Measurements from ENCODE around the gene NDST1.

Gene NDST1

DNA sequence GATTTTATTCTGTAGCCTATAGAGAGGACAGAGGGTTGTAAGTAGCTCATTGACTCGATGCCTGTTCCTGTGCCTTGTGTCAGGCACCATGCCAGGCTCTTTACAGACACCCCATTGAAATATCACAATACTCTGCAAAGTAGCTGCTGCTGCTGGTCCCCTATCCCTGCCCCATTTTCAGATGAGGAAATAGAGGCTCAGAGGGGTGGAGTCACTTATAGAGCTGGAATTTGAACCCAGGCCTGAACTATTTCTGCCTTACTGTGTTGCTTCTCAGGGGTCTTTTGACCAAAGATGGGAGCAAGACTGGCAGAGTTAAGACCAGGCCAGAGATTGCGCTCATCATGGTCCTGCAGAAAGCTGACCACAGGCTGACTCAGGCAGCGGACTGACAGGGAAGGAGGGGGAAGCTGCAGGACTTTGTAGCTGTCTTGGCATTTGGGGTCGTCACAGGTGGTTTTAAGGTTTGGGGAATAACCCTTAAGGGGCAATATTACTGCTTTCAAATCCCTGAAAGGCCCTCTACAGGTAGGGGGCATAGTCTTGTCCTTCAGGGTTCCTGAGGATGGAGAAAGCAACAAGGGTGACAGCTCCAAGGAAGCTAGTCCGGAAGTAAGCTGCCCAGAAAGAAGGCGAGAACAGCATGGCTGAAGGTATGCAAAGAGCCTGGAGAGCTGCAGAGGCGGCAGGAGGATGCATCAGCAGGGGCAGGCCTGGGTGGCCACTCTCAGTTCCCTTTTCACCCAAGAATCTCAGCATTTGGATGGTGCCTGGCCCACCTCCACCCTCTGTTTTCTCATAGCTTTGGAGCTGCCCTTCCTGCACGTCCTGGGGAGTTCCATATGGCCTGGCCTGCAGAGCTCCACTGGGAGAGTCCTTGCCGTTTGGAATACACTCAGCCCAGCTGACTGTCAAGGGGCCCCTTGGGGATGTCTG, 18.3 kb upstream of the NDST1 start:
- peak; percentile 72 for DNase-seq (ENCODE audit: low read depth)

DNA sequence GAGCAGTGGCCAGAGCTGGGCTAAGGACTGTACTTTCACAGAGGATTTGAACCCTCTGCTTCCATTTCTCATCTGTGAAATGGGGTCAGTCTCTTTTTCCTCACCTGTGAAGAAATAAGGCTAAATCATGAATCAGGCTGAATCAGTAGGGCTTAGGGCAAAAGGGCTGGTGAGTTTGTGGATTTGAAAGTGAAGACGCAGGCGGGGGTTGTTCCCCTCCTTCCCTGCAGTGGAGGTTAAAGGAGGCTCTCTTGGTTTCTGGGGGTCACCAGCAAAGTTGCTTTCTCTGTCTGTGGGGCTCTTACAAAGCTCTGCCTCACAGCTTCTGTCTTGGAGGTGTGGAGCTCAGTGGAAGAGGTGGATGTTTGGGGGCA, 17.6 kb upstream of the NDST1 start:
- DNase-seq (ENCODE audit: low read depth), result no peak

DNA sequence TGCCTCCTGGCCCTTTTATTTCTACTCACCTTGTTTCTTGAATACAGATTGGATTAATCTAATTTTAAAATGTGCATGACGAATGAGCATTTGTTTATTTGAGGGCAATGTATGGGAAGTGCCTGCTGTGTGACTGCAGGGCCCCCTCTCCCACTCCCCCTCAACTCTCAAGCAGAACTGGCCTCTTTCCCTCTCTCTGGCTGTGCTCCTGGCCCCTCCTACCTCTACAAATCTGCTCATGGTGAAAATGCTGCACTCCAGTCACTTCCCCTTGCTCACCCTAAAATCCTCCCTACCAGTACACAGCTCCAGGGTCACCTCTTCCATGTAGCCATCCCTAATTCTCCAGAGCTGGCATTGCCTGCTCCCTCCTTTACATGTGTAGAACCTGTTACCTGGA, 17.2 kb upstream of the NDST1 start:
- no peak for DNase-seq (ENCODE audit: low read depth)

DNA sequence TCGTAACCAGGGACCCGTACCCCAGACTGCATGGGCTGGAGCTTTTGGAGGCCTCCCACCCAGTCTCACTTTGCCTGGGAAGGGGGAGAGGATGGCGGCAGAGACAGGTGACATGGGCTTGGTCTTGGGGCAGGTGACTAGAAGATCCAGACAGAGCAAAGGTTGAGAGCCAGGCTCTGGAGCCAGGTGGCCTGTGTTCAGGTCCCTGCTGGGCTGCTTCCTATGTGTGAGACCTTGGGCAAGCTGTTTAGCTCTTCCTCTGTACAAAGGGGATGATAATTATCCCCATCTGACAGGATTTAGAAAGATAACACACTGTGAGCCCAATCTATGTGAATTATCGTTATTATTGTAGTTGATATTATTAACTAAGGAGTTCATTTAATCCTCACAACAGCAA, 16.1 kb upstream of the NDST1 start:
- no peak for DNase-seq (ENCODE audit: low read depth)

DNA sequence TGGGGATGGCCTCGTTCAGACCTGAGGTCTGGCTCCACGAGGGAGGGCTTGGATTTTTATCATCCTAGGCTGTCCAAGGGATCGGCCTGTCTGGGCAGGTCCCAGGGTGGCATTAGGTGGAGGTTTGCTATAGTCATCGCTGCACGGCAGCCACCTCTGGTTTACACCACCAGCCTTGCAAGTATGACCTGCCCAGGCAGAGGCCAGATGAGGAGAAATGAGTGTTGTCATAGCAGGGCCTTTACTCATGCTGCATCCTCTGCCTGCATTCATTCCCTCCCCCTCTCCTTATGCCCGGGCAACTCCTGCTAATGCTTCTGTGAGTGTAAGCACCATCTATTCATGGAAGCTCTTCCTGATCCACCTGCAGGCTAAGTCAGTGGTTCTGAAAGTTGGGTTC, 15.3 kb upstream of the NDST1 start:
- peak; percentile 86 for DNase-seq (ENCODE audit: low read depth)

DNA sequence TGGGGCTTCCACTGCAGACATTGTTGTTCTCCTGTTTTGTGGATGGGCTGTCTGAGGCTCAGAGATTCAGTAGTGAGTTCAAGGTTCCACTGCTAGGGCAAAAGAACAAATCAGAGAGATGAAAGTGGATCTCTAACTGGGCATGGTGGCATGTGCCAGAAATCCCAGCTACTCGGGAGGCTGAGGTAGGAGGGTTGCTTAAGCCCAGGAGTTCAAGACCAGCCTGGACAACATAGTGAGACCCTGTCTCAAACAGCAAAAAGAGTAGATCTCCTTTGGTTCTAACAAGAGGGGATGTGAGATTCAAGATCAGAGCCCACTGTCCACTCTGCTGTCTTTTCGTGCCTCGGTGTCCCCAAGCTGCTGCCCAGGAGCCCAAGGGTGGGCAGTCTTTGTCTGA, 11.8 kb upstream of the NDST1 start:
- no peak for DNase-seq (ENCODE audit: low read depth)

DNA sequence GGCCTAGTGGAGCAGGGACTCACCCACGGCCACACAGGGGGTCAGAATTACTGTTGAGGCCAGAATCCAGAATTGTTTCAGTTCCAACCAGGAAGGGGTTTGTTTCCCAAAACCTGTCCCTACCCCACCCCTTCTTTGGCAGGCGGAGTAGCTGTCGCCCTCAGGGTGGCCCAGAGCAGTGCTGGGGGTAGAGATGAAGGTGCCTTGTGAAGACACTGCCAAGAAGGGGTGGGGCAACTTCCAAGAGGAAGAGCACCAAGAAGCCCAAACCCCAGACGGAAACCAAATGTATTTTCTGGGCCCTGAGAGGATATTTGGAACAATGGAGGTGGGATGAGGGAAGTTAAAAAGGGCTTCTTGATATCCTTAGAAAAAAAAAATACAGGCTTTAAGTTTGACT, 11.4 kb upstream of the NDST1 start:
- DNase-seq (ENCODE audit: low read depth), result no peak

DNA sequence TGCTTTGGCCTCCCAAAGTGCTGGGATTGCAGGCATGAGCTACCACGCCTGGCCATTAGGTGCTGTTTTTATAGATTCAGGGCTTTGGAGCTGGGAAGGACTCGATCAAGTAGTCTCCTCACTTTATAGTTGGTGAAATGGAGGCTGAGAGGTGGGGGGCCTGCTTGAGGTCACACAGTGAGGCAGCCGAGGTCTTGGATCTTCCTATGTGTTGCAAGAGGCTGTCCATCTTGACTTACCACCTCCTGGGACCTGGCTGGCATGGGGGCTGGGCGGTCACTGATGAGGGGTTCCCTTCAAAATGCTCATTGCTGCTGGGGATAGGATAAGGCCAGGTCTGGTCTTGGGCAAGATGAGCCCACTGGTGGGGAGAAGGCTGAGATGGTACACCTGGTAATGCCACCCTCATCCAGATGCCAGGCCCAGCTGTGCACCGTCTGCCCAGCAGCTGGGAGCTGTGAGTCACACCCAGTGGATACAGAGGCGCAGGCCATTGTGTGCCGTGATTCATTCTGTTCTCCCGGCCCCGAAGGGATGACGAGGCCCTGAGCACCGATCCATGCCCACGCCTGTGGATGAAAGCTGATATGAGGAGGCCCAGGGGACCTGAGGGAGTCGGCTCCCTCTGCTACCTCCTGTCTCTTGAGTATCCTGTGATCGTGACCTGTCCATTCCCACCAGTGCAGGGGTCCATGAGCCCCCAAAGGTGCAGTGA, 10.5 kb upstream of the NDST1 start:
- peak; percentile 92 for DNase-seq (ENCODE audit: low read depth)

DNA sequence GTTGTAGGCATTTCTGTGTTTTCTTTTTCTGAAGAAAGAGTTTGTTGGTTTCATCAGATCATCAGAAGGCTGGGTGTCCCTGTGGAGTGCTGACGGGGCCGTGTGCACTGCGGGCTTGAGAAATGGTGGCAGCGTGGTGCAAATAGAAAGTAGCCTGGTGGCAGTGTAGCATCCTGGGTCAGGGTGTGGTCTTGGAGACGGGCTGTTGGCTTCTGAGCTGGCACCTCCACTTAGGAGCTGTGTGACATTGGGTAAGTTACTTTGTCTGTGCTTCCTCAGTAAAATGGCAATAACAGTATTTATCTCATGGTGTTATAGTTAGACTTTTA, 10.0 kb upstream of the NDST1 start:
- no peak for DNase-seq (ENCODE audit: low read depth)

DNA sequence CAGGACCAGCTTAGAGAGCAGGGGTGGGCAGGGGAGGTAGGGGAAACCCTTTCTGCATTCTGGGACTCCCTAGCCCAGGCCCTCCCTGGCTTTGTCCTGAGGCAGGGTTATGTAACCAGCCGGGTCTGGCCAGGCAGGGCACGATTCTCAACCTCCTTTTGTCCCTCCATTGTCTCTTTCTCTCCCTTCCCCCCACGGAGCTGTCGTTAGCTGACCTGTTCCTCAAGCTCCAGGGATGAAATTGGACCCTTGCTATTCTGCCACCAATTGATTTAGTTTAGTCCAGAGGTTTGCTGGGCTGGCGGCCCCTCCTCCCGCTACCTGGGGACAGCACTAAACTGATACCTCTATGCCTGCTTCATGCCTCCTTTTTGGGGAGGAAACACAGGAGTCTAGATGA, 9.4 kb upstream of the NDST1 start:
- no peak for DNase-seq (ENCODE audit: low read depth)

DNA sequence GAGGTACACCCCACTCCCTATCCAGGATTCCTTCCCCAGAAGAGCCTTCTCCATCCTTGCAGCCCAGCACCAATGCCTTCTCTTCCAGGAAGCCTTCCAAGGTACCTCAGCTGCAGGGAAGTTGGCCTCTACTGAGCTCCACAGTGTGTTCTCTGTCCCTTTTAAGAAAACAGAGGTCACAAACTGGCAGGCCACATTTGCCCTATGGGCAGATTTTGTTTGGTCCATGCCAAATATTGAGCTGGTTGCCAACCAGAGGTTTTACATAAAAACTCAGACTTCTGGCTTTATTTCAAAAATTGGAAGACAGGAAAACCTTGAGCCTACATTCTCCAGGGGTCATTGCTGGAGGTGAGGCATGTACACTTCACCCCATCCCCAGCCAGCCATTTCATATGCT, 9.0 kb upstream of the NDST1 start:
- no peak for DNase-seq (ENCODE audit: low read depth)

DNA sequence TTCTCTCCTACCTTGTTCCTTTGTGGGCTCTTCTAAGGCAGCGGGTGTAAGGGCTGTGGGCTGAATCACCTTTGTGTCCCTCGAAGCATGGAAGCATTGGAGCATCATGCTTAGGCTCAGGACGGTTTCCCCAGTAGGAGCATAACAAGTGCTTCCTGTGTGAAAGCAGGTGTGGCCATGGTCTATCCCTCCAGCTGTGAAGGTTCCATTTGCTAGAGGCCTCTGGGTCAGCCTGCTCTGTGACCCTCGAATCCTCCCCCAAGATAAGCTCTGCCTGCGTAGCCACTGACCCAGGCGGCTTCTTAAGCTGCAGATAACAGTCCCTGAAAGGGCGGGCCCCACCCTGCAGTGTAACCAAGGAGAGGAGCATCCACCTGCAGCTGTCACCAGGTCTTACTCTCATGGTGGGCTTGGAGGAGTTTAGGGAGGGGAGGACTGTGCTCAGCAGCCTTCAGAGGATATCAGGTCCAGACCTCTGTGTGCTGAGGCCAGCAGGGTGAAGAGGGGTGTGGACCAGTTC, 8.4 kb upstream of the NDST1 start:
- no peak for DNase-seq (ENCODE audit: low read depth)

DNA sequence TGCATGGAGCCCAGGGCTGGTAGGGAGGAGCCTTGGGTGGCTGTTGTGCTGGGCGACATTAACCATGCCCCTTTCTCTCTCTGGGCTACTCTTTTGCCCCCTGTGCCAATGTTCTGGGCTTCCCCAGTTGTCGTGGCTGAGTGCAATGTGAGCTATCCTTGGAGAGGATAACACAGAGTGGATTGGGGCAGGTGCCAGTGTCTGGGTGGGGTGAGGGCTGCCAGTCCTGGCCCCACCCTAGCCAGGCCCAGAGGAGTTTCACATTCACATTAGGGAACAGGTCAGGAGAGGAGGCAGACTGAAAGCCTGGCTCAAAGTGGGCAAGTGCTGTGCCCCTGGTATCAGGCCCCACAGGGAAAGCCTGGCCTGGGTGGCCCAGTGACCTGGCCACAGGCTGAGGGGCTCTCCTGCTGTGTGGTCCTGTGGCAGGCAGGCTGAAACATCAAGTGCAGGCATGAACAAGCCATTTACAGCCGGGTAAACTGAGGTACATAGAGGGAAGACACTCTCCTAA, 7.5 kb upstream of the NDST1 start:
- no peak for DNase-seq (ENCODE audit: low read depth)

DNA sequence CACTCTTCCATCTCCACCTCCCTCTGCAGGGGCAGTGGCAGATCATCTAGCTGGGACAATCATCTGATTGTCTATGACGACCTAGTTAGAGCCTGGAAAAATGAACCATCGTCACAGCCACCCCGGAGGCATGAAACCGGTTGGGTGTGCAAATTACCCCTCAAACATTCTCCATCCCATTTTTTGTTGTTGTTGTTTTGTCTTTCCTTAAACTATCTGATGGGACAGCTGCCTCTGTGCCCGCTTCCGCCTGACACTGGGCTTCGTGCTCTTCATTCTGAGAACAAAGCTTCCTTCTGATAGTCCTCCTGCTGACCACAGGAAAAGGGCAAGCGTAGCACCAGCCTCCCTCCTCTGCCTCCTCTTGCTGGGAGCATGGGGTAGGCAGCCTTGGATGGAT, 7.0 kb upstream of the NDST1 start:
- DNase-seq (ENCODE audit: low read depth), result no peak

DNA sequence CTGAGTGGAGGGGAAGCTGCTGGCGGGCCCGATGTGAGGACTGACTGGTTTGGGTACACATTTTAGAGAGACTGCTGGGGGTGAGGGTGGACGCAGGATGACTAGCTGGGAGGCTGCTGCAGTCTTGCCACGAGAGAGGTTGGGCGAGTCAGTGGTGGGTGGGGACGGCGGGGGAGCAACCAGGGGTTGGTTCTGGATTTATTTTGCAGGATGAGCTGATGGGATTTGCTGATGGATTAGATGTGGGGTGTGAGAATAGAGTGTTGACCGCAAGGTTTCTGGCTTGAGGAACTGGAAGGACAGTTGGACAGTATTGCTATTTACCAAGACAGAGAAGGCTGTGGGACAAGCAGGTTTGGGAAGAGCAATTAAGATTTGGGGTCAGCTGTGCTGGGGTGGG, 5.8 kb upstream of the NDST1 start:
- DNase-seq (ENCODE audit: low read depth), result peak; percentile 48

DNA sequence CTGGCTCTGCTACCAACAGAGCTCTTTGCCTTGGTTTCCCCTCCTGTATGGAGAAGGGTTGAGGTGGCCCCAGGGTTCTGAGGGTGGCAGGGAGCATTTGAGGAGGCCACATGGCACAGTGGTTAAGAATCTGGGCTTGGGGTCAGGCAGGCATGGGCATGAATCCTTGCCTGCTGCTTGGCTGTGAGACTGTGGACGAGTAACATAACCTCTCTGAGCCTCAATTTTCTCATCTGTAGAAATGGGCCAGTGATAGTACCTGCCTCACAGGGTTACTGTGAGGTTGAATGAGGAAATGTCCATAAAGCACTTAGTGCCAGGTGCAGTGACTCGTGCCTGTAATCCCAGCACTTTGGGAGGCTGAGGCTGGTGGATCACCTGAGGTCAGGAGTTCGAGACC, 5.1 kb upstream of the NDST1 start:
- no peak for DNase-seq (ENCODE audit: low read depth)

DNA sequence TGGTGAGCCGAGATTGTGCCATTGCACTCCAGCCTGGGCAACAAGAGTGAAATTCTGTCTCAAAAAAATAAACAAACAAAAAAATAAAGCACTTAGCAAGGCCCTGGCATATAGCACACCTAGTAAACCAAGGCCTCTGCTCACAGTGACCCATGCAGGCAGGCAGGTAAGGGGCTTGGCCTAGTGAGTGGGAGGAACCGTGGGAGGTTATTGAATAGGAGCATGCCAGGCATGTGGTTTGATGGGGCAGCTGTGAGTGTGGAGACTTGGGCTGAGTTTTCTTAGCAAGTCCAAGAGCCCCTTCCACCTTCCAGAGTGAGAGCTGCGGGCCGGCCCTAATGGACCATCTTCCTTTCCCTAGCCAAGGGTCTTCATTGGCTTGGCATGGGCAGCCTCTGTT, 4.5 kb upstream of the NDST1 start:
- DNase-seq (ENCODE audit: low read depth), result no peak

DNA sequence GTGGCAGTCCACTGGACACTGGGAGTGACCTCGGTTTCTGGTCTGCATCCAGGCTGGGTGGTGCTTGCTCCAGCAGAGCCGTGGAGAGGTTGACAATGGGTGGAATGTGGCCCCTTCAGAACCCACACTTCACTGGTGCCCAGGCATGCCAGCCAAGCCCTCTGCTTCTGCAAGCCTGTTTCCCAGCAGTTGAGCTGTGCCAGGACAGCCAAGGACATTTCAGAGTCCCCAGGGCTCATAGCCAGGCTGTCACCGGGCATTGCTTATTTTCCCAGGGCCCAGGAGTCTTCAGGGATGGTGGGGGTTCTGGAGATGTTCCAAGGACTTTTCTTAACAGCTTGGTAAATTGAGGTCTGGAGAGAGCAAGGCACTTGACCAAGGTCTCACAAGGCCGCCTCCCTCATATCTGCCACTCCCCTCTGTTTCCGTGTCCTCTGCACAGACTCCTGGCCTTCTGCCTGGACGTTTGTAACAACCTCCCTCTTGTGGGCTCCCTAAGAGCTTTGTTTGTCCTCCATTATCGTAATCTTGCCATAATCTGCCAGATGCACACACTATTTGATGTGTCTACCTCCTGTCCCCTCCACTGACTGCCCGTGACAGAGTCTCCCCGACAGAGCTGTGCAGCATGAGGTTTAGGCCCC, 3.8 kb upstream of the NDST1 start:
- DNase-seq (ENCODE audit: low read depth), result peak; percentile 43

DNA sequence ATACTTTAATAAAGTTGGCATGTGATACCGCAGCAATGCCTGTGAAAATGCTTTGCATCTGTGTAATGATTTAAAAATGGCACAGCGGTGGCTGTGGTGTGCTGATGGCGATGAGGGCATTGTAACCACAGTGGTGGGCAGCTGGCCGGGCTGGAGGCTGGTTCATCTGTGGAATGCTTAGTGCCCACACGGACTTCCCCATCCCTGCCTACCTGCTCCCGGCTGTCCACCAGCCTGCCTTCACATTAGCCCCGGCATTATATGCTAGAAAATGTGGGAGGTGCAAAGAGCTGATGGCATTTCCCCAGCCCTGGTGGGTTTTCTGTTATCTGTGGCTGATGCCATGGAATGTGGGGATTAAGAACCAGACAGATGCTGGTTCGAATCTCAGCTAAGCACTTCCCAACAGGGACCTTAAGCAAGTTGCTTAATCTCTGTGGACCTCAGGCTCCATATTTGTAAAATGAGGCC, 2.9 kb upstream of the NDST1 start:
- DNase-seq (ENCODE audit: low read depth), result peak; percentile 43

DNA sequence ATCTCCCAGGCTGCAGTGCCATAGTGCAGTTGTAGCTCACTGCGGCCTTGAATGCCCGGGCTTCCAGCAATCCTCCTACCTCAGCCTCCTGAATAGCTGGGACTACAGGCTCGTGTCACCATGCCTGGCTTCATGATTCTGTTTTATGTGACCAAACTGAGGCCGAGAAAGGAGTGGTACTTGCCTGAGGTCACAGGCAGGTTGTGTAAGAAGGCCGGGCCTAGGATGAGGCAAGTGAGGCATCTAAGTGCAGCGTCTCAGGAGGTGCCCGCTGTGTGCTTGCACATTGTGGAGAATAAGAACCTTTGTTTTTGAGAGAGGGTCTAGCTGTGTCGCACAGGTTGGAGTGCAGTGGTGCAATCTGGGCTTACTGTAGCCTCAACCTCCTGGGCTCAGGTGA, 2.1 kb upstream of the NDST1 start:
- DNase-seq (ENCODE audit: low read depth), result no peak

DNA sequence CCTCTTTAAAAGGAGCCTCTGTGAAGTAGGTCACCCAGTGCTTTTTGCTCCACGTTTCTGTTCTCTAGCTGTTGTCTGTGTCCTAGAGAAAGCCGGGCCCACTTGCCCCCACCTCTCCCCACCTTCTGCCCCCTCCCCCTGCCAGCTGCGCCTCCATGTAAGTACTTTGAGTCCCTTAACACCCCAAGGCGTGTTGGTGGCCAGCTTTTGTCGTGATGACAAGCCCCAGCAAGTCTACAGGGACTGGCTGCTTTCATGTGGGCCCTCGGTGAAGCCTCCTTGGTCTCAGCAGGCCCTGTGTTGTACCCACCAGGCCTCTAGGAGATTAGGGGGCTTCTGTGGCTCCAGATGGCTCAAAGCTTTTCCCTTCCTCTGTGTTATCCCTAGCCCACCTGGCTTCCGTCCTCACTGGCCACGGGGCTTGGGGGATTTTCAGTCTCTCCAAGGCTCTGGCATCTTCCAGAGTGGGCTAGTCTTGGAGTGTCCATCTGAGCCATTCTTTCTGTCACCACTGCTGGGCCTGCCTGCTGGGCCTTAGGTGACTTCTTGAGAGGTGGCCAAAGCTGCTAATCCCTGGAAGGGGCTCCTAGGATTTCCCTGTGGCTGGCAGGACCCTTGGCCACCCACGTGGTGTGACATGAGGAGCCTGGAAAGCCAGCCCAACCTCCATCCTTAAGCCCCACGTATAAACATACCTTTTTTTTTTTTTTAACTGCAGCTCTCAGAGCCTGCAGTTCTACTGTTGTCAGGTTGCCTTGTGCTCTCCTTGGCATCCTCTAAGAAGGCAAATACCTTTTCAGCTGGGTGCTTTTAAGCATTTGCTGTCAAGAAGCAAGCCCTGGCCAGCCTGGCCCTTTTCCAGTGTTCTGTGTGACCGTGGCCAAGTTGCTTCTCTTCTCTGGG, 1.1 kb upstream of the NDST1 start:
- no peak for DNase-seq (ENCODE audit: low read depth)

DNA sequence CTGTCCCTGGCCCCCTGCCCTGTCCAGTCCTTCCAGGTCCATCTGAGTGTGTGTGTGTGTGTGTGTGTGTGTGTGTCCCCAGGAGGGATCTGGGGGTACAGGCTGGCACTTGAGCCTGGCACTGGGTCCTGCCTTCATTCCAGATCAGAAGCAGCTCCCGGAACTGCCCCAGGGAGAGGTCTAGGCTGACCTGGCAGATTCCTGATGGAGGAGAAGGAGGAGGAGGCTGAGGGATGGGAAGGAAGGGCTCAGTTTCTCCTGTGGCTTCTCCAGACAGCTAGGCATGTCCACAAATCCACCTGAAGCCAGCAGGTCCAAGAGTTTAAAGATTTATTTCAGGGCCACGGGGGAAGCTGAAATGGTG, 328 bp downstream of the NDST1 start:
- no peak for DNase-seq (ENCODE audit: low read depth)

Measured in EH (cell line).